OCI-LY3 (cell line): ENCODE measurements around the gene SCUBE2.

Source experiments
- EZH2phosphoT487 ChIP-seq: fragments of 200-600 bp; shearing (Covaris generic); IDR thresholded peaks from 2 replicates; pipeline ENCODE4 v1.6.1; 2018; ENCODE audit warnings: antibody characterized with exemption, mixed run types, low read depth
- TF ChIP-seq, protein P1 (sequence below): fragments of 200-600, 300-600 bp; sonication (generic); IDR thresholded peaks from 2 replicates; pipeline ENCODE4 v1.5.1; 2014; ENCODE audit warnings: antibody characterized with exemption, low read length, low read depth

GRCh38 chr11:9041747-9042146 is 49.7 kb downstream of the SCUBE2 start:
- TF ChIP-seq, protein P1, sequence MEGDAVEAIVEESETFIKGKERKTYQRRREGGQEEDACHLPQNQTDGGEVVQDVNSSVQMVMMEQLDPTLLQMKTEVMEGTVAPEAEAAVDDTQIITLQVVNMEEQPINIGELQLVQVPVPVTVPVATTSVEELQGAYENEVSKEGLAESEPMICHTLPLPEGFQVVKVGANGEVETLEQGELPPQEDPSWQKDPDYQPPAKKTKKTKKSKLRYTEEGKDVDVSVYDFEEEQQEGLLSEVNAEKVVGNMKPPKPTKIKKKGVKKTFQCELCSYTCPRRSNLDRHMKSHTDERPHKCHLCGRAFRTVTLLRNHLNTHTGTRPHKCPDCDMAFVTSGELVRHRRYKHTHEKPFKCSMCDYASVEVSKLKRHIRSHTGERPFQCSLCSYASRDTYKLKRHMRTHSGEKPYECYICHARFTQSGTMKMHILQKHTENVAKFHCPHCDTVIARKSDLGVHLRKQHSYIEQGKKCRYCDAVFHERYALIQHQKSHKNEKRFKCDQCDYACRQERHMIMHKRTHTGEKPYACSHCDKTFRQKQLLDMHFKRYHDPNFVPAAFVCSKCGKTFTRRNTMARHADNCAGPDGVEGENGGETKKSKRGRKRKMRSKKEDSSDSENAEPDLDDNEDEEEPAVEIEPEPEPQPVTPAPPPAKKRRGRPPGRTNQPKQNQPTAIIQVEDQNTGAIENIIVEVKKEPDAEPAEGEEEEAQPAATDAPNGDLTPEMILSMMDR, result no peak
- TF ChIP-seq EZH2phosphoT487, result no peak
